Tibial nerve (tissue), 3 donors: ENCODE results near the gene TAF11L5.

Source experiments
- POLR2A ChIP-seq, 2 donors: fragments of 450-650 bp; IDR thresholded peaks; one replicate each; pipeline ENCODE4 v1.6.1; 2017; ENCODE audit warnings: antibody characterized with exemption in 2 of 2, mild to moderate bottlenecking in 2 of 2, moderate library complexity in 2 of 2
- TF ChIP-seq, protein P1 (sequence below), 5 experiments: fragments of 200-600 bp in 3 of 5; fragments of 450-650 bp in 2 of 5; sonication (generic) in 3 of 5; IDR thresholded peaks; one replicate each; pipeline ENCODE4 v1.5.1; 2016 to 2019; ENCODE audit warnings: antibody characterized with exemption in 5 of 5, mild to moderate bottlenecking in 3 of 5, moderate library complexity in 2 of 5

DNA sequence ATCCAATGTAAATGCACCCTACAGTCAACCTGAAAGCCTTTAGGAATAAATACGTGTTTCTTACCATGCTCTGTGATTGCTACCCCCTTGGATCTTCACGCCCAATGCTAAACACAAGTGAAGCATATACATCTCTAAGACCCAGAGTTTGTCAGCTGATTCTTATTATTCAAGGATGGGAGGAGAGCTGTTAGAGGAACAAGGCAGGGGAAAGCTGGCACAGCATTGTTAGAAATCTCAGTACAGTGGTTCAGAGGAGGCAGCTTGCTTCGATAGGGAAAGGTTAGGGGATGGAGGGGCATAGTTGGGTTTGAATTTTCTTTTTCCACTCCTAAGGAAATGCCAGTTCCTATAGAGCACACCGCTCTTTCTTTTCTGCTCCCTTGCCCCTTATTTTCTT is 43.7 kb upstream of the TAF11L5 start:
- TF ChIP-seq POLR2A (IDR thresholded peaks at IDR 0.05), result no peak
- TF ChIP-seq, protein P1, sequence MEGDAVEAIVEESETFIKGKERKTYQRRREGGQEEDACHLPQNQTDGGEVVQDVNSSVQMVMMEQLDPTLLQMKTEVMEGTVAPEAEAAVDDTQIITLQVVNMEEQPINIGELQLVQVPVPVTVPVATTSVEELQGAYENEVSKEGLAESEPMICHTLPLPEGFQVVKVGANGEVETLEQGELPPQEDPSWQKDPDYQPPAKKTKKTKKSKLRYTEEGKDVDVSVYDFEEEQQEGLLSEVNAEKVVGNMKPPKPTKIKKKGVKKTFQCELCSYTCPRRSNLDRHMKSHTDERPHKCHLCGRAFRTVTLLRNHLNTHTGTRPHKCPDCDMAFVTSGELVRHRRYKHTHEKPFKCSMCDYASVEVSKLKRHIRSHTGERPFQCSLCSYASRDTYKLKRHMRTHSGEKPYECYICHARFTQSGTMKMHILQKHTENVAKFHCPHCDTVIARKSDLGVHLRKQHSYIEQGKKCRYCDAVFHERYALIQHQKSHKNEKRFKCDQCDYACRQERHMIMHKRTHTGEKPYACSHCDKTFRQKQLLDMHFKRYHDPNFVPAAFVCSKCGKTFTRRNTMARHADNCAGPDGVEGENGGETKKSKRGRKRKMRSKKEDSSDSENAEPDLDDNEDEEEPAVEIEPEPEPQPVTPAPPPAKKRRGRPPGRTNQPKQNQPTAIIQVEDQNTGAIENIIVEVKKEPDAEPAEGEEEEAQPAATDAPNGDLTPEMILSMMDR (IDR thresholded peaks at IDR 0.05), result no peak
